Activated naive CD4-positive, alpha-beta T cell treated with Interleukin-2 at 50 U/mL for 16 hours (primary cell): ENCODE measurements around the gene IRF5.

Experiments
- DNase-seq: peaks from one replicate; pipeline ENCODE4 v3.0.0-alpha.2; 2020

Gene IRF5

DNA sequence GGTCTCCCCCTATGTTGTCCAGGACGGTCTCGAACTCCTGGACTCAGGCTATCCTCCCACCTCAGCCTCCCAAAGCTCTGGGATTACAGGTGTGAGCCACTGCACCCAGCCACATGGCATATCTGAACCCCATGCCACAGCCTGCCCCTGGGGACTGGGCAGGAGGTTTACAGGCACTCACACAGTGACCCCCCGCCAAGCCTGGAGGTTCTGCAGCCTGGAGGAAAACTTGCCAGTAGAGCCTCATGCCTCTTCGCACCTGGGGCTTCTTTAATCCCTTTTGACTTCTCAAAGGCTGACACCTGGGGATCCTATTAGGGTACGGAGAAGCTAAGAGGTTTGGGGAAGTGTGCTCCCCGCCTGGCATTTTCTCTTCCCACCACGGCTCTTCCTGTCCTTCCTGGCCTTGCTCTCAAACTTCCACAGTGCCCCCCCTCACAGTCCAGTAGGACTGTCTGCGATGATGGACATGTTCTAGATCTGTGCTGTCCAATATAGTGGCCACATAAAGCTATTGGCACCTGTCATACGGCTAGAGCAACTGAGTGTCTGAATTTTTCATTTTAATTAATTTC lies 15.8 kb upstream of the IRF5 start:
- DNase-seq: no peak

DNA sequence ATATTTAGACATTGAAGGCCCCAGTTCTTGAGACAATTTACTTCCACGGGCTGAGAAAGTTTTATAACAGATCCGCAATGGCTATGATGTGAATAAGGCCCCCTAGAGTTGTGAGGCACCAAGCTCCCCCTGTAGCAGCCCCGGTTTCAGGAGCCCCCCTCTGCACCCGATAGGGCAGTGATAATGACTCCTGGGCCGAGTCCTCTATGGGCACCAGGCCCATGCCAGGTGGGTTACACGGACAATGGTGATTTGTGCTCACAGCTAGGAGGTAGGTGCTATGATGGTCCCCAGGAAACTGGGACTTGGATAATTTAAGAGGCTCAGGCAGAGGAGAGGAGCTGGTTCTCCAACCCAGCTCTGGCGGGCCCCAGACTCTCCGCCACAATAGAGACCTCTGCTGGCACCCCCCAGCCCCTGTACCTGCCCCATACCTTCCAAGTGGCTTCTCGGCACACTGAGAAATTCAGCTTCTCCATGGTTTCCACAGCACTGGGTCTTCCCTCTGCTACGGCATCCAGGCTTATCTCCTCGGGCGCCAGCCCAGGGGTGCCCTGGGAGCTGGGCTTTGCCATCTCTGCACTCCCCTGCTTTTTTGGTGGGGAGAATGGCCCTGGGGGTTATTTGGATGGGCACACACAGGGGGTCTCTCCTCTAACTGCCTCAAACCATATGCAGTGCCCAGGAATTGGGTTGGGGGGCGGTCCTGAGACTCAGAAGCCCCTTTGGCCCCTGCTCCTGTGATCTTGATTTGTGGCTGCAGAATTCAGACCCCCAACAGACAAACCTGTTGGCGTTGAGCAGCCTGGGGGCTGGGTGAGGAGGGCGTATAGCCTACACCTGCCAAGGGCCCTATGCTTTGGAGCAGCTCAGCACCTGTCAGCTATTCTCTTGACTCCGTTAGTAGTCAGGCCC lies 15.0 kb upstream of the IRF5 start:
- DNase-seq: no peak

GRCh38 chr7:128923411-128923800 lies 14.3 kb upstream of the IRF5 start:
- DNase-seq: no peak

DNA sequence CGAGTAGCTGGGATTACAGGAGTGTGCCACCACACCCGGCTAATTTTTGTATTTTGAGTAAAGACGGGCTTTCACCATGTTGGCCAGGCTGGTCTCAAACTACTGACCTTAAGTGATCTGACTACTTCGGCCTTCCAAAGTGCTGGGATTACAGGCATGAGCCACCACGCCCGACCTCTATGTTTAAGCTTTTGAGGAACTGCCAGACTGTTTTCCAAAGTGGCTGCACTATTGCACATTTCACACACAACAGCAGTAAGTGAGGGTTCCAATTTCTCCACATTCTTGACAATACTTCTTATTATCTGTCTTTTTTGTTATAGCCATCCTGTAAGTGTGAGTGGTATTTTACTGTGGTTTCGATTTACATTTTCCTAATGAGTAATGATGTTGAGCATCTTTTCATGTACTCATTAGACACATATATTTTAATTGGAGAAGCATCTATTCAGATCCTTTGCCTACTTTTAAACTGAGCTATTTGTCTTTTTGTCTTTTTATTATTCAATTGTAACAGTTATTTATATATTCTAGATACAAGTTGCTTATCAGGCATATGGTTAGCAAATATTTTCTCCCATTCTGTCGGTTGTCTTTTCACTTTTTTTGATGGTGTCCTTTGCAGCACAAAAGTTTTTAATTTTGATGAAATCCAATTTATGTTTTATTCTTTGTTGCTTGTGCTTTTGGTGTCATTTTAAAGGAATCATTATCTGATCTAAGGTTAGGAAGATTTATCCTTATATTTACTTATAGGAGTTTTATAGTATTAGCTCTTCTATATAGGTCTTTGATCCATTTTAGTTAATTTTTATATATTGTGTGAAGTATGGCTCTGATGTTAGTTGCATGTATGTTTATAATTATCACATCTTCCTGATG lies 12.8 kb upstream of the IRF5 start:
- DNase-seq: no peak

DNA sequence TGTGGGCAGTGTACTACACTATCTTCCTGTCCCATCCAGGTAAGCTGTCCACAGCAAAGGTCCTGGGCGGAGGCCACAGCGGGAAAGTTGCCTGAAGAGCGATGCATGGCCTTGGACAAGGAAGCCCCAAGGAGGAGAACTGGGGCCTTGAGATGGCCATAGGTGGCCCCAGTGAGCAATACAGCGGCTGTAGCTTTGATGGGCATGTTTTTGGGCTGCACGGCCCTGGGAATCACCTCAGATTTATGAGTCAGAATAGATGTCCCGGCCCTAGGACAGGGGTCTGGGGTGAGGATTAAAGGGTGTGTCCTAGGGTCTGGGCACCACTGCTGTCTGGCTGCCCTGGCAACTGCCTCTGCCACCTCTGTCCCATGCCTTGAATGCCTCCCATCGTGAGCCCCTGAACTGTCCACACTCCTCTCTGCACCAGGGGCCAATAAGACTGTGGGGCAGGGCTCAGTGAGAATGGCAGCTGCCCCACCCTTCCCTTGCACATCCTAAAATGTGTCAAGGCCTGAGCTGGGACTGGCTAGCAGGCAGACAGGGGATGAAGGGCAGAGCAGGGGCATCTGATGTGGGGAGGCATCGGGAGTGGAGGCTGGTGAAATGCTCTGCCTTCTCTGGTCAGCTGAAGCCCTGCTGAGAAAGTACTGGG lies 9.4 kb upstream of the IRF5 start:
- DNase-seq: no peak

GRCh38 chr7:128928882-128929788 lies 8.6 kb upstream of the IRF5 start:
- no peak for DNase-seq

- DNase-seq: no peak
Measured at GRCh38 chr7:128931190-128931798, 6.4 kb upstream of the IRF5 start.

DNA sequence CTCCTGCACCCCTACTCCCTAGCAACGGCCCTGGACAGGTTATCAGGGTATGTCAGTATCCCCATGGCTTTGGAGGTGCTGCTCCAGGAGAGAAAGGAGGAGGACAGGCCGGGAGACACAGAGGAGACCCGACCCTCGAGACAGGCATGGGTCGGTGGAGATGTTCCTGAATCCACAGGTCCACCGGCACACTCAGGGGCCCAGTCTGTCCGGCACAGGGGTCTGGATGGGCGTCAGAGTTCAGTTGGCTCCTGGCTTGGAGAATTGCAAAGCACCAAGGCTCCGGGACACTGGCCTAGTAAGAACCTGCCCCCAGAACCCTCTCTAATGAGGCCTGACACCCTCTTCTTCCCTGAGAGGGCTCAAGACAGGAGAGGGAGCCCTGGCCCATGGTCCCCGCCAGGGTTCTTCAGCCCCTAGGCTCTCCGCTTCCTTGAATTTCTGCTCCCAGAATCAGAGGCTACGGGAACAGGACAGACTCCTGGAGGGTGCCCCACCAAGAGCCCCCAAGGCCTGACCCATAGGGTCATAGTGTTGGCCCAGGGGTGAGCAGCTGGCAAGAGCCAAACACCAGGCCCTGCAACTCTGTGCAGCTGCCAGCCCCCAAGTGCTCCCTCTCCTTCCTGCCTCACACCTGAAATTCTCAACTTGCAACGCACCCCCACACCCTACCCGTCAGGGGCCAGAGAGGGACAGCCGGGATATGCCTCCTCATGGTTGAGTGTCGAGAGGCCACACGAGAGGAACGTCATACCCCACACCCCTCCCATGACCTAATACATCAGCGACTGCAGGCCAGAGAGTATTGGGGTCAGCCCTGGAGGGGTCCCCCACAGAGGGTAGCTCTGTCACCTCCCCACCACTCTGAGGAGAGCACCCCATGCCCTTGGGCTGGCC lies 5.5 kb upstream of the IRF5 start:
- no peak for DNase-seq

DNA sequence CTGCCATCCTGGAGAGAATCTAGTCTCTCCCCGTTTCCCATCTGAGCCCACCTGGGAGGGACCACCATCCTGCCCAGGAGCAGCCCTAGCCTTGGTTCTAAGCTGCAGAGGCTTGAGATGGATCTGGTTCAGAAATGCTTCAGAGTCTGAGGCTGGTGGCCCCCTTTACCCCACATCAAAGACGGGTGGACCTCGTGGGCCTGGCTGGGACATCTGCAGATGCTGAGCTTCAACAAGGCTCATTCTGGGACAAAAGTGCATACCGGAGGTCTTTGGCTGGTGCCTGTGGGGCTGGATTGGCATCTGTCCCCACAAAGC lies 4.9 kb upstream of the IRF5 start:
- DNase-seq: no peak

DNA sequence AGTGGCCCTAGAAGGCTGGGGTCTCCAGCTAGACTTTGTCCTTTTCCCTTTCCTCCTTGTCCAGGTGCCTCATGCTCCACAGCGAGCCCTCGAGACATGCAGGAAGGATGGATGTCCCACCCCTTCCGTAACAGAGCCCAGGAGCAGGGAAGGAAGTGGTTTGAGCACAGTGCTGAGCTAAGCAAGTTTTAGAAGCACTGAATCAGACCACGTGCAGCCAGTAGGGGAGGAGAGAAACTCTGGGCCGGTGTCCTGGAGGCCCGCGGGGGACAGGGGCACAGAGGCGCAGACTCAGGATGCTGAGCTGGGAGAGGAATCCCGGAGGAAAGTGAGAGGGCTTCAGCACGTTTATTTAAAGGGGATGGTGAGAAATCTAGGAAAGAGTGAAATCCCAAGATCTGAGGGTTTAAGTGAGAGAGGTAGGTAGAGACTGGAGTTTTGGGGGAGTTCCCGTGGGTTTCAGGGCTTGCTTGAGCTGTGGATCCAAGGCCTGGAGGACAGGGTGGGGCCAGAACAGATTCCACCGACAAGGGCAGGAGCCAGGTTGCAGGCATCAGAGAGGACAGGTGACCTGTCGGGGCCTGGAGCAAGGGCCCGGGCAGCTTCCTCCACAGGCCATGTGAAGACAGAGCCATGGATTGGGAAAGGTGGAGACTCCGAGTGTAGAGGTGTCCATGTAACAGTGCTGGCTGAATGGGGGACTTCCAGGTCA lies 4.4 kb upstream of the IRF5 start:
- DNase-seq: peak; percentile 53

DNA sequence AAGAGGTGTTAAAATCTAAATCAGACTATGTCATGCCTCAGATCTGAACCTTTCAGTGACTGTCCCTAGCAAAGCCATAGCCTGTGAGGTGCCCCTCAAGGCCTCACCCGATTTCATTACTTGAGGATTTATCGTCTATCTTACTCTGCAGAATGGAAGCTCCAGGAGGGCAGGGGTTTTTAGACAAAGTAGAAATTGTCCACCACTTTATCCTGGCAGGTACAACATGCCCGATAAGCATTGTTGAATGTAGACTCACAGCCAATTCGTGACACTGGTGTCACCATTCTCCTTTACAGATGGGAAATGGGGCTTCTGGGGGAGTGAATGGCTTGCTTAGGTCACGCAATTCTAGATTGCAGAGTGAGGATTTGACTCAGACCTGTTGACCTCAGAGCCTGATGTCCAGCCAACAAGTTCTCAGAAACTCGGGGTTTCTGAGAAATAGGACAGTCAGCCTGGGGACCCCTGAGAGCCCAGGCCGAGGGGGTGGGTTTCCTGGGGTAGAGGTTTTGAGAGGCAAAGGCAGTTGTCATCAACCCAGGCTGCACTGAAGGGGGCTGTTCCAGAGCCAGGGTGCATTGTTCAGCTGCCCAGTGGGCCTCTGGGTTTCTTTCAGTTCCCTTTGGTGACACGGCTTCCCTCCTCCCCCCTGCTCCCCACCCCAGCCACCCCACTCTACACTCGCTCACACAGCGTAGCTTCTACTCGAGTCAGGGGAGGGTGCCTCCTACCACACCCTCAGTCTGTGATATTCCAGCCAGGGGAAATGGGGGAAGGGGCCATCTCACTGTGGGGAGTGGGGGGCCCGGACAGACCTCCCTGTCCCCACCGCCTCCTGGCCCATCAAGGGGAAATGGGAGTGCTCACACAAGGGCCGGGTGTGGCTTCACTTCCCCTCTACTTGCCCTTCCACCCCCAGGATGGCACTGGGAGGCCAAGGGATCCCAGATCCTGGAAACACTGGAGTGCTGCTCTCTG lies 3.1 kb upstream of the IRF5 start:
- no peak for DNase-seq

- DNase-seq: no peak
Measured at GRCh38 chr7:128935342-128935730, 2.4 kb upstream of the IRF5 start.

DNA sequence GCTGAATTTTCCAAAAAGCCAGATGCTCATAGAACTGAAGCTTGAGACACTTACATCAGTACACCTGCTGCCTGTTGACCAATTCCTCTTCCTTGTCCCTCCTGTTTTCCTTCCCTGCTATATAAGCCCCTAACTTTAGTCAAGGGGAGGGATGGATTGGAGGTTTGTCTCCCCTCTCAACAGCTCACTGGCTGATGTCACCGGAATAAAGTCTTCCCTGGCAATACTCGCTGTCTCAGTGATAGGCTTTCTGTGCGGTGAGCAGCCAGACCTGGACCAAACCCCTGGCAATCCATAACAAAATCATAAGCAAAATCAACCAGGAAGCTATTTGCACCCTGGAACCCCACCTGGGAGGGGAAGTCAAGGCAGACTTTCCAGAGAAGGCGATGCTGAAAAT lies 929 bp upstream of the IRF5 start:
- DNase-seq: no peak

GRCh38 chr7:128937271-128937646 lies 468 bp upstream of the IRF5 start:
- no peak for DNase-seq

DNA sequence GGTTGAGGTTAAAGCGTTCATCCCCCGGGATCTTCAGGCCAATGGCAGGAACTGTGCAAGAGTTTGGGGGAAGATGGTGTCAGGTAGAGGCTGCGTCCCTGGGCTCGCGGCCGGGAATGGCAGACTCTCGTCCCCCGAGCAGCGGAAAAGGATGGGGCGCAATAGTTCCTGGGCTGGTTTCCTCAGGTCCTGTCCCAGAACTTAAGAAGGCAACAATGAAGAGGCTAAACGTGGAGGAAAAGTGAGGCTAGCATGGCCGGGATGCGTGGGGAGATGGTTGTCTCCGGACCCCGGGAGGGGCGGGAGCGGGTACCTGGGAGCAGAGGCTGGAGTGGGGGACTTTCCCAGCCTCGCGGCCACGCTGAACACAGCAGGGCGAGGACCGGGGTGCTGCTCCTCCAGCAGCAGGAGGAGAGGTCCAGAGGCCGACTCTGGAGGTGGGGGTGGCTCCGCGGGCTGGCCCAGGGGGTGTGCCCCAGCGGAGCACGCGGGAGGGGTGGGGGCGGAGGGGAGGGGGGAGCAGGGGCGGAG lies 882 bp downstream of the IRF5 start:
- peak; percentile 38 for DNase-seq

GRCh38 chr7:128939075-128939860 lies 1.5 kb downstream of the IRF5 start:
- DNase-seq: no peak

- no peak for DNase-seq
Measured at GRCh38 chr7:128939861-128940410, 2.2 kb downstream of the IRF5 start.
